Transverse colon (tissue), 4 donors: ENCODE results near the gene HCK.

ENCODE experiments used
- POLR2A ChIP-seq: fragments of 450-650 bp; IDR thresholded peaks from one replicate; pipeline ENCODE4 v1.6.1; 2016; ENCODE audit warnings: antibody characterized with exemption, mild to moderate bottlenecking, moderate library complexity
- POLR2AphosphoS5 ChIP-seq, 3 donors: sonication (generic); formaldehyde crosslinking; IDR thresholded peaks; one replicate each; pipeline ENCODE4 v1.6.1; 2016; ENCODE audit warnings: antibody characterized with exemption in 3 of 3
- TF ChIP-seq, protein P1 (sequence below), 5 experiments: fragments of 200-600 bp in 3 of 5; fragments of 450-650 bp in 2 of 5; sonication (generic) in 3 of 5; IDR thresholded peaks; 1 replicate in 2 of 5; 2 replicates in 3 of 5; pipeline ENCODE4 v1.5.1; 2016 to 2017; ENCODE audit warnings: antibody characterized with exemption in 5 of 5, inconsistent platforms in 3 of 5, mild to moderate bottlenecking in 2 of 5, moderate library complexity in 1 of 5

DNA sequence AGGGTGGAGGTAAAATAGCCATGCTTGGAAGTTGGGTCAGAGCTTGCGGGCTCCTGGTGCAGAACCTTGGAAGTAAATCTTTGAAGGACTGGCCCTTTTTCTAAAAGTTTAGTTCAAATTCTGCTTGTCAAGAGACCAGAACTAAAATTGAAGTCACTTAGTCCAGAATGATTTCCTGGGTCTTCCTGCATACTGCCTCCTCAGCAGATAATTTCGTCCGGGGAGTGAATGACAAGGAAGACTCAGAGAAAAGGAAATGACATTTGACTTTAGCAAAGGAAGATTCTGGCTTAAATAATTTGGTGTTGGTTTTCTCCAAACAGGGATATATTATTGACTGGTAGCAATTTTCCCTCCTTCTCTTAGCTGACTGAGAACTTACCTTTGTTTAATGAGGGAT lies 58.7 kb downstream of the HCK start:
- TF ChIP-seq, protein P1, sequence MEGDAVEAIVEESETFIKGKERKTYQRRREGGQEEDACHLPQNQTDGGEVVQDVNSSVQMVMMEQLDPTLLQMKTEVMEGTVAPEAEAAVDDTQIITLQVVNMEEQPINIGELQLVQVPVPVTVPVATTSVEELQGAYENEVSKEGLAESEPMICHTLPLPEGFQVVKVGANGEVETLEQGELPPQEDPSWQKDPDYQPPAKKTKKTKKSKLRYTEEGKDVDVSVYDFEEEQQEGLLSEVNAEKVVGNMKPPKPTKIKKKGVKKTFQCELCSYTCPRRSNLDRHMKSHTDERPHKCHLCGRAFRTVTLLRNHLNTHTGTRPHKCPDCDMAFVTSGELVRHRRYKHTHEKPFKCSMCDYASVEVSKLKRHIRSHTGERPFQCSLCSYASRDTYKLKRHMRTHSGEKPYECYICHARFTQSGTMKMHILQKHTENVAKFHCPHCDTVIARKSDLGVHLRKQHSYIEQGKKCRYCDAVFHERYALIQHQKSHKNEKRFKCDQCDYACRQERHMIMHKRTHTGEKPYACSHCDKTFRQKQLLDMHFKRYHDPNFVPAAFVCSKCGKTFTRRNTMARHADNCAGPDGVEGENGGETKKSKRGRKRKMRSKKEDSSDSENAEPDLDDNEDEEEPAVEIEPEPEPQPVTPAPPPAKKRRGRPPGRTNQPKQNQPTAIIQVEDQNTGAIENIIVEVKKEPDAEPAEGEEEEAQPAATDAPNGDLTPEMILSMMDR (IDR thresholded peaks at IDR 0.05) = no peak
- no peak for TF ChIP-seq POLR2A
- TF ChIP-seq POLR2AphosphoS5 (IDR thresholded peaks at IDR 0.05) = no peak
